Measurements from ENCODE around the gene EPHB6.

EPHB6 gene

DNA sequence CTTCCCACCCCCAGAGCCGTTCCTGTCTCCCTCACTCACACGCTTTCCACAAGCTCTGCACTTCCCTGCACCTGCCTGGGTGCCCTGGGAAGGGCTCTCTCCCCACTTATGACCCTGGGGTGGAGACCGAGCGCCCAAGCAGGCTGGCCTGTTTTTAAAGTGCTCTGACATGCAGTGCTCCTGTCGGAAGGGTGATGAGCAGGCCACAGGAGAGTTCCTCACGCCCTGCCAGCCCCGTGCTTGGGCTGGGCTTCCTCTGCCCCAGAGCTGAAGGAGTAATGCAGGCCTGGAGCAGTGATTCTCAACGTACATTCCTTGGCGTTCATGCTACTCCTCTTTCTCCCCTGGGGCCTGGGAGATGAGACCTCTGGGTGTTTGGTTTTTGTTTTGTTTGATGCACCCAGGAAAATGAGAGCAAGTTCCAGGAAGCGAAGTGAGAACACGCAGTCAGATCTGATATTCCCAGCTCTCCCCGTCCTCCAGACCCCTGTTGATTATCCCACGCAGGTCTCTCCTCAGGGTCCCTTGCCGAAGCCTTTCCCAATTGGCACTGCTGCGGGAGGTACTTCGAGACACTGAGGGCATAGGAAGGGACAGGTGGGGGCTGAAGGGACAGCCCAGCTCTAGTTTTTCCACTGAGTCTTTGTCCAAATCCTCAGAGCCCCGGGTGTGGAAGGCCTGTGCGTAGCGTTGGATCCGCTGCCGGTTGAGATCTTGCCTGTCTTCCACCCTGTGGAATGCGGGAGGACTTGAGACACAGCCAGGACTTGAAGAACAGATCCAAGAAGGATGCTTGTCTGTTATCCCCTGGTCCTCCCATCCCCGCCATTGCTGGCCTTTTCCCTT, 16.6 kb downstream of the EPHB6 start:
- peaks cover 0 to 5% of the 10 kb centered on the region in 2 donors for H3K4me1 Mint-ChIP-seq (ENCODE audit: low read depth in 2 of 2)

DNA sequence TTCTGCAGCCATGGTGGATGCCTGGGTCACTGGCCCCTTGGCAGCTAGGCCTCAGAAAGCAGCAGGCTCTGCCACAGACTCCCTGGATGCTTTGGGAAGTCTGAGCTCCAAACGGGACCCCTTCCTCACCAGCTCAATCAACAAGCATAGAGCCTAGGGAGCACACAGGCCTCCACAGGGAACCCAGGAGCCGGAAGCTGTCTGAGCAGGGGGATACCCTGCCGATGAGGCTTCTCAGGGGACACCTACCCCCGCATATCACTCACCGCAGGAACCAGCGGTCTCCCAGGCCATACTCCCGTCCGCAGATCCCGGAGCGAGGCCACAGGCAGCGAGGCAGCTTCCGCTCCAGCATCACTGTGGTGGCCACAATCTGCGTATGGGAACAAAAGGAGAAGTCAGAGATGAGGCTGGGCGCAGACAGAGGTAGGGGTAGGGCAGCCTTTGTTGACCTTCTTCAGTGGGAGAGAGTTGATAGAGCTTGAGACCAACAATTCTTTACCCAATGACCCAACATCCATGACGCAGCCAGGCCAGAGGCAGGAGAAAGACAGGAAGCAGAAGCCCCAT, 17.3 kb downstream of the EPHB6 start:
- Mint-ChIP-seq H3K27ac (no peak overlapping the region), H3K36me3 (ENCODE audit: insufficient read depth) (no peaks in the 10 kb centered on the region)

More for the DNA sequence above, 16.6 kb downstream of the EPHB6 start:
- H3K27me3 Mint-ChIP-seq = peaks cover 8 to 19% of the 10 kb centered on the region in 2 donors
- no peak overlapping the region for H3K4me3 Mint-ChIP-seq
- DNase-seq = no peak
- H3K27ac Mint-ChIP-seq = no peak overlapping the region
- H3K9me3 Mint-ChIP-seq = no peaks in the 10 kb centered on the region
- no peaks in the 10 kb centered on the region for H3K36me3 Mint-ChIP-seq (ENCODE audit: insufficient read depth)
- no peak for ATAC-seq (replicated peaks)

DNA sequence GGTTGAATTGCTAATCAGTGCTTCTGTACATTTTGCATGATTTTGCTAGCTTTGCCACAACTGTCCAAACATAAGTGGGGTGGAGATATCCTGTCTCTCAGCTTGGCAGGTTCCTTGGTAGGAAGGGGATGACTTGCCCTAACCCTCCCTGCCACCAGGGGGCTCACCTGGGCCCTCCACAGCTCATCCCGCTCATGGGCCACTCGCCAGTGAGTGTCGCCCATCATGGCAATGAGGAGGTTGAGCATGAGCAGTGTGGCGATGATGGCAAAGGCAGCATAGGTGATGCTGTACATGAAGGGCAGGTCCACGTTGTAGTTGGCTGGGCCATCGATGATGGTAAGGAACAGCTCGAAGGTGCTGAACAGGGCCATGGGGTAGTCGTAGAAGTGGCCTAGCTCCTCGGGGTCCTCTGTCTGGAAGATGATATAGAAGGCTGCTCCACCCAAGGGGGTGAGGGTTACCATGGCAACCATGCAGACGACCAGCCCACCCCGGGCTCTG, 18.5 kb downstream of the EPHB6 start:
- H3K4me3 Mint-ChIP-seq = no peak overlapping the region
- H3K36me3 Mint-ChIP-seq (ENCODE audit: insufficient read depth) = no peaks in the 10 kb centered on the region
- peaks cover 0 to 4% of the 10 kb centered on the region in 2 donors for H3K4me1 Mint-ChIP-seq (ENCODE audit: low read depth in 2 of 2)
- DNase-seq = peak in 1 of 3 experiments; percentile 2
- H3K9me3 Mint-ChIP-seq = no peaks in the 10 kb centered on the region
- peaks cover 21 to 37% of the 10 kb centered on the region in 2 donors for H3K27me3 Mint-ChIP-seq
- peak; percentile 39 for ATAC-seq (replicated peaks)
- H3K27ac Mint-ChIP-seq = no peak overlapping the region

More for the DNA sequence above, 17.3 kb downstream of the EPHB6 start:
- peaks cover 11 to 26% of the 10 kb centered on the region in 2 donors for H3K27me3 Mint-ChIP-seq
- no peak overlapping the region for H3K4me3 Mint-ChIP-seq
- H3K4me1 Mint-ChIP-seq (ENCODE audit: low read depth in 2 of 2) = peaks cover 0 to 4% of the 10 kb centered on the region in 2 donors
- no peak for ATAC-seq (replicated peaks)
- H3K9me3 Mint-ChIP-seq = no peaks in the 10 kb centered on the region
- no peak for DNase-seq

DNA sequence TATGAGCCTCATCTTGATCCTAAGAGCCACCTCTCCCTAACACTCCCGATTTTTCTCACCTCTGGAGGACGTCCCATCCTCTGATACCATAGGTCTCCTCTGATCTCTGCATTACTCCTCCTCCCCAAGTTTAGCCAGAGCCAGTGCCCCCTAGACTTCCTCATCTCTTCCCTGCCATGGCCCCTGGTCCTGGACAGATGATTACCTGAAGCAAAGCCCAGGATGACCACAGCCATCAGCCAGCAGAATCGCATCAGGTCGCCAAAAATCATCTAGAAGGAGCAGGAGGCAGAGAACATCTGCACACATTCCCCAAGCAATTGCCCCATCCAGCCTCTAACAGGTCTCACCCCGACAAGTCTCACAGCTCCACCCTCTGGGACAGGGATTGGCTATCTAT, 19.0 kb downstream of the EPHB6 start:
- H3K4me3 Mint-ChIP-seq = no peak overlapping the region
- H3K4me1 Mint-ChIP-seq (ENCODE audit: low read depth in 2 of 2) = peaks cover 0 to 4% of the 10 kb centered on the region in 2 donors
- H3K27ac Mint-ChIP-seq = no peak overlapping the region
- H3K36me3 Mint-ChIP-seq (ENCODE audit: insufficient read depth) = no peaks in the 10 kb centered on the region
- DNase-seq = no peak
- H3K9me3 Mint-ChIP-seq = no peaks in the 10 kb centered on the region
- no peak for ATAC-seq (replicated peaks)
- H3K27me3 Mint-ChIP-seq = peaks cover 26 to 43% of the 10 kb centered on the region in 2 donors

- Mint-ChIP-seq H3K27ac (no peak overlapping the region), H3K4me3 (no peak overlapping the region), H3K4me1 (ENCODE audit: low read depth in 2 of 2) (peaks cover 0 to 4% of the 10 kb centered on the region in 2 donors), H3K9me3 (no peaks in the 10 kb centered on the region), H3K36me3 (ENCODE audit: insufficient read depth) (no peaks in the 10 kb centered on the region), H3K27me3 (peaks cover 30 to 48% of the 10 kb centered on the region in 2 donors)
- DNase-seq = no peak
- no peak for ATAC-seq (replicated peaks)
Measured at GRCh38 chr7:142874409-142874808, 19.5 kb downstream of the EPHB6 start.

GRCh38 chr7:142874837-142875236, 20.0 kb downstream of the EPHB6 start:
- DNase-seq (no peak), ATAC-seq (replicated peaks) (no peak)
- H3K27ac Mint-ChIP-seq = no peak overlapping the region
- H3K27me3 Mint-ChIP-seq = peaks cover 35 to 52% of the 10 kb centered on the region in 2 donors
- peaks cover 0 to 4% of the 10 kb centered on the region in 2 donors for H3K4me1 Mint-ChIP-seq (ENCODE audit: low read depth in 2 of 2)
- H3K4me3 Mint-ChIP-seq = no peak overlapping the region
- H3K36me3 Mint-ChIP-seq (ENCODE audit: insufficient read depth) = no peaks in the 10 kb centered on the region
- no peaks in the 10 kb centered on the region for H3K9me3 Mint-ChIP-seq

GRCh38 chr7:142875456-142875855, 20.6 kb downstream of the EPHB6 start:
- H3K36me3 Mint-ChIP-seq (ENCODE audit: insufficient read depth) = no peaks in the 10 kb centered on the region
- no peak overlapping the region for H3K4me3 Mint-ChIP-seq
- H3K27me3 Mint-ChIP-seq = peaks cover 37 to 59% of the 10 kb centered on the region in 2 donors
- H3K27ac Mint-ChIP-seq = no peak overlapping the region
- no peaks in the 10 kb centered on the region for H3K9me3 Mint-ChIP-seq
- peaks cover 0 to 4% of the 10 kb centered on the region in 2 donors for H3K4me1 Mint-ChIP-seq (ENCODE audit: low read depth in 2 of 2)
- DNase-seq (no peak), ATAC-seq (replicated peaks) (no peak)

- Mint-ChIP-seq H3K27ac (no peak overlapping the region), H3K36me3 (ENCODE audit: insufficient read depth) (no peaks in the 10 kb centered on the region), H3K4me3 (no peak overlapping the region), H3K9me3 (no peaks in the 10 kb centered on the region), H3K27me3 (peaks cover 37 to 65% of the 10 kb centered on the region in 2 donors), H3K4me1 (ENCODE audit: low read depth in 2 of 2) (peaks cover 0 to 7% of the 10 kb centered on the region in 2 donors)
- no peak for ATAC-seq (replicated peaks)
- DNase-seq = no peak
Measured at GRCh38 chr7:142876236-142876960, 21.5 kb downstream of the EPHB6 start.

DNA sequence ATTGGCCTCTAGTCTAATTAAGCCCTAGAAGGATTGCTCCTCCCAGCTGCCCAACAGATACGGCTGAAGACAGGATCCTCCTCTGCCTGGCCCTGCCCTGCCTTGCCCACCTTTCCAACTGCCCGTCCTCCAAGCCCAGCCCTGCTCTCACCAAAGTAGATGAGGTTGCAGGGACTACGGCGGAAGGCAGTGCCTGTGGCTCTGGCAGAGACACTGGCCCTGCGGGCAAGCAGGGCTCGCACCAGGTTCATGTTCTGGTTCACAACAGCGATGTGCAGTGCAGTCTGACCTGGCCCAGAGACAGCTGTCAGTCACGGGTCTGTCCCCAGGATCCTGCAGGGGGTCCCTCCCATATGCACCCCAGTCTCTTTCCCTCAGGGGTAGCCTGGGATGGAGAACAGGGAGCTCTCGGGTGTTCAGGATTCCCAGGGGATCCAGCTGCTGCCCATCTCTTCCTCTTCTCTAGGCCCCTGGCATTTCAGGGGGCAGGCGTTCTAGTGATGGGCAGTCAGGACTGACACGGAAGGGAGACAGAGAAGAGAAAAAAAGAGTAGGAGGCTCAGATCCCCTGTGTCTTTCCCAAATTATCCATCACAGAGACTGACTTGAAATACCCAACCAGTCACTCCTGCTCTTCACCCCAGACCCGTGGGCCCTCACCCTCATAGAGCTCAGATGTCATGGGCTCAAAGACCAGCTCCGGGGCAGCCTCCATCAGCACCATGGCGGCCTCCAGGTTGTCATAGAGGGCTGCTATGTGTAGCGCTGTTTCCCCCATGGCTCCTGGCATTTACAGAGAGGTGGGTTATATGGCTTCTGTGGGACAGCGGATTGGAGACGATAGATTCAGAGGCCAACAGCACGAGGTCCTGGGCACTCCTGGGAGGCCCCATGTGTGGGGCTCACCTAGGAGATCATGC, 22.4 kb downstream of the EPHB6 start:
- Mint-ChIP-seq H3K4me1 (ENCODE audit: low read depth in 2 of 2) (peaks cover 0 to 7% of the 10 kb centered on the region in 2 donors), H3K9me3 (no peaks in the 10 kb centered on the region), H3K27me3 (peaks cover 44 to 72% of the 10 kb centered on the region in 2 donors), H3K27ac (no peak overlapping the region), H3K4me3 (no peak overlapping the region), H3K36me3 (ENCODE audit: insufficient read depth) (no peaks in the 10 kb centered on the region)
- no peak for DNase-seq
- no peak for ATAC-seq (replicated peaks)

DNA sequence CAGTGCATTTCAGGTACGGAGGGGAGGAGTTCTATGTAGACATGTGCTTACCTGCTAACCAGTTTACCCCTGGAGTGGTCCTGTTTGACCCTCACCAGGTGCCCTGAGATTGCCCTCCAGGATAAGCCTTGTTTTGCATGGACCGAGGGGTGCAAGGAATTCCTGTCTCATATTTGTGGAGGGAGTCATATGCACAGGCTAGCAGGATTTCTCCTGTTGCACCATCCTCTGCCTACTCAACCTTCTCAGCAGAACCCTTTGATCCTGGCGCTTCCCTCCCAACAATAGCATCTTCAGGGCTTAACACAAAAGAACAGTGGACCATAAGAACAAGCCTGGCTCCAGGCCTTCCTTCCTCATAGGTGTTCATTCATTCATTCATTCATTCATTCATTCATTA, 23.4 kb downstream of the EPHB6 start:
- Mint-ChIP-seq H3K4me3 (no peak overlapping the region), H3K36me3 (ENCODE audit: insufficient read depth) (no peaks in the 10 kb centered on the region), H3K27ac (no peak overlapping the region), H3K4me1 (ENCODE audit: low read depth in 2 of 2) (peaks cover 0 to 7% of the 10 kb centered on the region in 2 donors), H3K9me3 (no peaks in the 10 kb centered on the region), H3K27me3 (peaks cover 53 to 82% of the 10 kb centered on the region in 2 donors)
- DNase-seq = no peak
- no peak for ATAC-seq (replicated peaks)

DNA sequence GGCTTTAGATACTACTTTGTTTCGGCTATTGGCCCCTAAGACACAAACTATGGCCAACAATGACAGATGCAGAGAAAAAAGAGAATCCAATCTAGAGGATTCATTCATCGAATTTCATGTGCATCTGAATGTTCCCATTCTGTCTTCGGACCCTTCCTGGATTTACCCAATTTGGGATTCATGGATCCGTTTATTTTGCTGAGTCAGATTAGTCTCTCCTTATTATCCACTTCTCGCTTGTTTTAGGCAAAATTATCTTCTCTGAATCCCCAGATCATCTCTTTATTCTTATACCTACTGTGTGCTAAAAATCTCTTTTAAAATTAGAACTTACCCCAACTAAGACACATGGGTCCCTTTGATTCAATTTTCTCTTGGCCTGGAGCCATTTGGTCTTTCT, 24.2 kb downstream of the EPHB6 start:
- no peak for DNase-seq
- Mint-ChIP-seq H3K36me3 (ENCODE audit: insufficient read depth) (no peaks in the 10 kb centered on the region), H3K4me1 (ENCODE audit: low read depth in 2 of 2) (peaks cover 0 to 6% of the 10 kb centered on the region in 2 donors), H3K27me3 (peaks cover 56 to 90% of the 10 kb centered on the region in 2 donors), H3K27ac (no peak overlapping the region), H3K9me3 (no peaks in the 10 kb centered on the region), H3K4me3 (no peak overlapping the region)
- ATAC-seq (replicated peaks) = no peak

- Mint-ChIP-seq H3K4me1 (ENCODE audit: low read depth in 2 of 2) (peaks cover 0 to 4% of the 10 kb centered on the region in 2 donors), H3K27ac (no peak overlapping the region), H3K36me3 (ENCODE audit: insufficient read depth) (no peaks in the 10 kb centered on the region), H3K4me3 (no peak overlapping the region), H3K9me3 (no peaks in the 10 kb centered on the region), H3K27me3 (peaks cover 58 to 76% of the 10 kb centered on the region in 2 donors)
- DNase-seq (peak; percentile 40 to 54 (median 42)), ATAC-seq (replicated peaks) (peak; percentile 73)
Measured at GRCh38 chr7:142880876-142881505, 26.1 kb downstream of the EPHB6 start.
